NCI-H345 (cell line): ENCODE results near the gene TYW3.

Source experiments
- DNase-seq: peaks from one replicate; lab custom pipeline; 2025; lab: John Stamatoyannopoulos, UW

Gene TYW3, protein sequence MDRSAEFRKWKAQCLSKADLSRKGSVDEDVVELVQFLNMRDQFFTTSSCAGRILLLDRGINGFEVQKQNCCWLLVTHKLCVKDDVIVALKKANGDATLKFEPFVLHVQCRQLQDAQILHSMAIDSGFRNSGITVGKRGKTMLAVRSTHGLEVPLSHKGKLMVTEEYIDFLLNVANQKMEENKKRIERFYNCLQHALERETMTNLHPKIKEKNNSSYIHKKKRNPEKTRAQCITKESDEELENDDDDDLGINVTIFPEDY

DNA sequence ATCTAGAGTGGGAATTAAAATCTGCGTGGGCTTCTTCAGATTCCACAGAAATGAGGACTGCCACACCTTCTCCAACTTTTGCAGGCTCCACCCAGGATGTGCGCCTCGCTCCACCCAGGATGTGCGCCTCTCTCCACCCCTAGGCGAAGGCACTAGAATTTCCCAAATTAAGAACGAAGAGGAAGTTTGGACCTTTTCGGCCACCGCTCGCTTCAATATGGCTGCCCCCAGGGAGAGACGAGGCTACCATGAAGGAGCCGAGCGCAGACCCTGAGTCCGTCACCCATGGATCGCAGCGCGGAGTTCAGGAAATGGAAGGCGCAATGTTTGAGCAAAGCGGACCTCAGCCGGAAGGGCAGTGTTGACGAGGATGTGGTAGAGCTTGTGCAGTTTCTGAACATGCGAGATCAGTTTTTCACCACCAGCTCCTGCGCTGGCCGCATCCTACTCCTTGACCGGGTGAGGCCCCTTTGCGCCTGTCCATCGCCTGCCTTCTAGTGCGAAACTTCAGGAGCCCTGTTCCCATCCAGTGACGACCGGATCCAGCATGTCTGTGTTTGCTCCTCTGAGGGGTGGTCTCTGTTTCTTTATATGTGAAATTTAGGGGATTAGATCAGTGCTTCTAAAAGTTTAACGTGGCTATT lies at the start of gene TYW3, which contains the start of gene CRYZ:
TYW3 (plus strand) TSS at position 193 of the 644 bp plus-strand sequence; CDS start at position 286, 93 bp downstream.
CRYZ (minus strand) TSS at position 91 of the 644 bp plus-strand sequence. CDS start 8,229 bp downstream, outside the sequence.
- DNase-seq, result peak; percentile 96

GRCh38 chr1:74683656-74684055 lies 49.3 kb upstream of the TYW3 start:
- no peak for DNase-seq

GRCh38 chr1:74684301-74684700 lies 48.7 kb upstream of the TYW3 start:
- DNase-seq, result no peak

GRCh38 chr1:74686928-74687327 lies 46.0 kb upstream of the TYW3 start:
- DNase-seq, result no peak

DNA sequence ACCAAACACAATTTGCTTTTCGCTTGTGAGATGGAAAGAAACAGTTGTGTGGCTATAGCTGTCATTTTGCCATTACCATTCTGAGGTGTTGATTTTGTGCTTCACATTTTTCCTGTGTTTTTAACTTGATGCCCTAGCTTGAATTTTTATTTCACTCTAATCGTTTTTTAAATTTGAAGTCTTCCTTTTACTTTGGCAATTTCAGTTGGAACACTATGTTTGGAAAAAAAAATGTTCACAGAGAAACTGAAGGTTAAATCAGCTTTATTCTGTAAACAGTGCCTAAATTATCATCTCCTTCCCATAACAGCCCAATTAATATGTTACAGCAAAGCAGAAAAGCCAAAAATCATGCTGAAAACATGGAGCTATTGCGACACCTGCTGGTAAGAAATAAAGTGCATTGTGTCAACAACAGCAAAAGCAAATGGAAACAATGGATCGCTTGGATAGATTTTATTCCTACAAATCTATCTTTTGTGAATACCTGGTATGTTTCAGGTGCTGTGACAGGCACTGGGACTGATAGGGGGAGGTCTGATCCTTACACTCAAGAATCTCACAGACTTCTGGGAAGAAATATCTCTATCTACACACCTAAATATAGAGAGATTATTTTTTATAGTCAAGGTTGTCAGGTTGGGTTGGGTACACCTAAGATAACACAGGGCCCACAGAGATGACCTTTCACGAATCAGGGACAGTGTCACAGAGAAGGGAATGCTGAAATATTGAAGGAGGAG lies 43.2 kb upstream of the TYW3 start:
- peak; percentile 82 for DNase-seq

DNA sequence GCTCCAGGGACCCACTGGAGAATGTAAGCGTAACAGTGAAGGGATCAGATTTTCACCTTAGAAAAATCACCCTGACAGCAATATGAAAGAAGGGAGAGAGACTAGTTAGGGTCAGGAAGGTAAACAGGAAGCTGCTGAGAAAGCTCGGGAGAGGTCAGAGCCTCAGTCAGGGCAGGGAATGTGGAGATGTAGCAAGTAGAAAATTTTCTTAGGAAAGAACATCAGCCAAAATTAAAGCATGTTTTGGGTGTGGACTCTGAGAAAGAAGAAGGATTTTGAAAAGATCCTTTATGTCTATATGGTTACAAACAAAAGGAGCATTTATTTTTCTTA lies 42.6 kb upstream of the TYW3 start:
- DNase-seq, result no peak

- DNase-seq, result peak; percentile 17
These were observed 42.0 kb upstream of the TYW3 start for GRCh38 chr1:74690909-74691308.

DNA sequence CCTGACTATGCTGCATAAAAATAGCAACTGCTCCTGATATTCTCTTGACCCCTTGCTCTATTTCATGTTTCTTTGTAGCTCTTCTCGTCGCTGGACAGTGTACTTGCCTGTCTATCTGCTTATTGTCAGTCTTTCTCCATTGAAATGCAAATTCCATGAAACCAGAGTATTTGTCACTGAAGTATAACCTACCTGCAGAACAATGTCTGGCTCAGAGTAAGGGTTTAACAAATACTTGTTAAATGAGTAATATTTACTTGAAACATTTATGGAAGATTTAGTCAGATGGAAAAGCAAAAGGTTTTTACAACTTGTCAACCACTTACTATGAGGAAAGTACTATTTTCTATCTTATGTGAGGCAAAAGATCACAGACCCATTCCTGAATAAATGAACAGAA lies 39.5 kb upstream of the TYW3 start:
- no peak for DNase-seq

DNA sequence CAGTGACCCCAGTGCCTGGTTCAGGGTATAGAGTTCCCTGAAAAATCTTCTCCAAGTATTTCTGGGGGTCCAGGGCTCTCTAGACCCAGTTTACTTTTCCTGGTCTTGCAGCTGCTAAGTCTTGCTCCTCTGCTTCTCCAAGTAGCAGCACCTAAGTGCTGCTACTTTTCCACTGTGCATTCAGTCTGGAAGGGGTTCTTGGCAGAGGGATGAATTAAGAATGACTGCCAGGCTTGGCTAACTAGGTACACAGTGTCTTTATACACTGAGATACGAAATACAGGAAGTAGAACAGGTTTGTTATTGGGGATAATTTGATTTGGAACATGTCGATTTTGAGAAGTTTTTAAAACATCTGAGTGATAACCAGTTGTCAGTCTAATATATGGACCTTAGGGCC lies 35.1 kb upstream of the TYW3 start:
- no peak for DNase-seq

GRCh38 chr1:74699331-74699730 lies 33.6 kb upstream of the TYW3 start:
- DNase-seq, result no peak

- DNase-seq, result no peak
These were observed 29.4 kb upstream of the TYW3 start for GRCh38 chr1:74703386-74704182.

DNA sequence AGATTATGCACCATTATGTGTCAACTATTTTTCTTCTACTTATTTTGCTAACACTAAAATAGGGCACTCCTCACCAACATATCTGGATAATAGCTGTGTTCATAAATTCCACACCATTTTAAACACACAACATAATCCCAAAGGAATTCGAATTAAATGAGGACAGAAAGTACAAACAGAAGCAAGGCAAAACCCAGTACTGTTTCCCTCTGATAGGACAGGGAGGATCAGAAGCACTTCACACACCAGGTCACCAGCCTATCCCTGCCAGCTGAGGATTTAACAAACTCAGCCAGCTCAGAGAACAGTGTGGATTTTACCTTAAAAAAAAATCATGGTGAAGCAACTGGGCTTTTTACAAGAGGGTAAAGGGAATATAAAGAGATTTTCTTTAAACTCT lies 20.1 kb upstream of the TYW3 start:
- no peak for DNase-seq

- no peak for DNase-seq
These were observed 19.1 kb upstream of the TYW3 start for GRCh38 chr1:74713849-74714248.

- no peak for DNase-seq
These were observed 18.3 kb upstream of the TYW3 start for GRCh38 chr1:74714429-74715235.

GRCh38 chr1:74715236-74715502 lies 17.8 kb upstream of the TYW3 start:
- DNase-seq, result no peak

DNA sequence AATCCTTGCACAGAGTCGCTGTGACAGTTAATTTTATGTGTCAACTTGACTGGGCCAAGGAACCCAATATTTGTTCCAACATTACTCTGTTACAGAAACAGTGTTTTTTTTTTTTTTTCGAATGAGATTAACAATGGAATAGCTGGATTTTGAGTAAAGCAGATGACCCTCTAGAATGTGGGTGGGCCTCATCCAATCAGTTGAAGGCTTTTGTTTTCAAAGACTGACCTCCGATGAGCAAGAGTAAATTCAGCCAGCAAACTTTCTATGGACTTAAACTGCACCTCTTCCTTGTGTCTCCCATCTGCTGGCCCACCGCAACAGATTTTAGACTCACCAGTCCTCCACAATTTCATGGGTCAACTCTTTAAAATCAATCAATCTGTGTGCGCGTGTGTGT lies 17.1 kb upstream of the TYW3 start:
- DNase-seq, result no peak

- no peak for DNase-seq
These were observed 16.1 kb upstream of the TYW3 start for GRCh38 chr1:74716822-74717221.

DNA sequence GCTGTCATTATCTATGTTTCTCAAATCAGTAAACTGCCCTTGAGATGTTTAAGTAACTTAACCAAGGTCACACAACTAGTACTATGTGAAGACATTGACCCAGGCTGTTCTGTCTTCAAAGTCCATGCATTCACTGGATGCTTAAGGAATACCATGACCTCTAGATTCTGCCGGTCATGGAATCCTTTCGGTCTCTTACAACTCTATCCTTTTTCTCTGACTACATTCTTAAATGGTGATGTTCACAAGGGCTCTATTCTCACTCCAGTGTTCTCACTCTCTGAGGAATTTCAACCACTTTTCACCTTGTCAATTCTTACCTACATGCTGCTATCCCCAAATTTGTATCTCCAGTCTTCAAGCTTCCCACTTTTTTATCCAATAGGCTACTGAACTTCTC lies 15.3 kb upstream of the TYW3 start:
- no peak for DNase-seq

- DNase-seq, result no peak
These were observed 6.9 kb upstream of the TYW3 start for GRCh38 chr1:74726063-74726462.

DNA sequence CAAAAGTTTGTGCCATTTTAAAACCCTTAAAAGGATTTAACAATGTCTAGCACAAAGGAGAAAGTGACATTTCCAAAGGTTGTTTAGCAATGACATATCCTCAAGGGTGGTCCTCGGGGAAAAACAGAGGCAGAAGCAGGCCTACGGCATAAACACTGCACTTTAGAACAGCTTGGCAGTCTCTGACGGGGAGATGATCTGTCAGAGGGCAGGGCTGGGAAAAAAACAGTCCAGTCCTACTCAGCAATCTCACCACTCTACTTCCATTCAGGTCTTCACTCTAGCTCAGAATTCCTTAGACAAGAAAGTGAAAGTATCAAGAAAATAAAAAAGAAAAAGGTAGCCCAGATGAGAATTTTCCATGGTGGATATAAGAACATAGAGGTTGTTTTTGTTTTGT lies 4.2 kb upstream of the TYW3 start:
- no peak for DNase-seq

- DNase-seq, result peak; percentile 8
These were observed 3.0 kb upstream of the TYW3 start for GRCh38 chr1:74729741-74730478.
